Right lobe of liver (tissue), 4 donors: ENCODE results near the gene EARS2.

Experiments used
- CTCF ChIP-seq, 4 donors: fragments of 200-600 bp in 3 of 4; fragments of 450-650 bp in 1 of 4; IDR thresholded peaks; one replicate each; pipeline versions ENCODE4 v1.5.1 to v1.8.0; 2016 to 2022; ENCODE audit warnings: antibody characterized with exemption in 4 of 4, mild to moderate bottlenecking in 2 of 4
- POLR2A ChIP-seq: fragments of 450-650 bp; IDR thresholded peaks from one replicate; pipeline ENCODE4 v1.6.1; 2017; ENCODE audit warnings: antibody characterized with exemption, mild to moderate bottlenecking
- donor health status: DM: no; HTN: no; CAD: no.
- donor health status: DM: no; HTN: no; CAD: no.
- donor health status: DM: no; HTN: yes; CAD: no.

DNA sequence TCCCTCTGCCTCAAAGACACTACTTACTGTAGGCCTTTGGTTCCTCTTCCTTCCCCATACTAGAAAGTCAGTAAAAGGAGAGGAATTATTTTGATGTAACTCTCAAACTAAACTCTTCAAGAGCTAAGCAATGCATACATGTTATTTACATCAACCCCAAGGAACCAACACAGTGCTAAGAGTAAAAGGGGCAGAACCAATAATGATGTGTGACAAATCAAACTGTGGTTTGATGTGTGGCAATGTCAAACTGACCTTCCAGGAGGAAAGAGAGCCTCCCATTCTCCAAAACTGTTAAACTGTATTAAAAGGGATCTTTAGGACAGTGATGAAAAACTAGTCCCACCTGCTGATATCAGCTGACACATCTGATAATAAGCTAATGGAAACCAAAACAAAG is 23.2 kb upstream of the EARS2 start:
- TF ChIP-seq CTCF (IDR thresholded peaks at IDR 0.05) (no peak), POLR2A (no peak)
